AG08395 (cell line): Measurements from ENCODE around the gene TNS2.
"Not testable (repeated sequence)": the region's sequence is repeated elsewhere in the genome, so short reads cannot be mapped to it uniquely, and the experiment has no call there.

Experiments
- DNase-seq: peaks from one replicate; pipeline ENCODE4 v3.0.0; 2012; ENCODE audit warnings: mixed read lengths, low spot score

TNS2 gene

GRCh38 chr12:53069621-53070410, 20.0 kb downstream of the TNS2 start:
- DNase-seq: no peak

- DNase-seq: no peak
Observed at GRCh38 chr12:53070877-53071492, 21.1 kb downstream of the TNS2 start.

- DNase-seq: peak; percentile 49
Observed at GRCh38 chr12:53071591-53072551, 22.0 kb downstream of the TNS2 start.

GRCh38 chr12:53073881-53074280, 24.0 kb downstream of the TNS2 start:
- DNase-seq: no peak

- no peak for DNase-seq
Observed at GRCh38 chr12:53074283-53074998, 24.6 kb downstream of the TNS2 start.

GRCh38 chr12:53074999-53075370, 25.1 kb downstream of the TNS2 start:
- no peak for DNase-seq

GRCh38 chr12:53076461-53076860, 26.6 kb downstream of the TNS2 start:
- DNase-seq: no peak

- no peak for DNase-seq
Observed at GRCh38 chr12:53077030-53077429, 27.2 kb downstream of the TNS2 start.

GRCh38 chr12:53078425-53079225, 28.8 kb downstream of the TNS2 start:
- no peak for DNase-seq

- DNase-seq: peak; percentile 100
Observed at GRCh38 chr12:53079226-53080117, 29.6 kb downstream of the TNS2 start, which contains the start of gene SPRYD3. Gene SPRYD3, minus strand, starts transcription at chr12:53079390. Its CDS starts 57 bp downstream, at chr12:53079333.

GRCh38 chr12:53082637-53083175, 32.8 kb downstream of the TNS2 start:
- DNase-seq: no peak

- DNase-seq: no peak
Observed at GRCh38 chr12:53086361-53086760, 36.5 kb downstream of the TNS2 start.

- no peak for DNase-seq
Observed at GRCh38 chr12:53090105-53090504, 40.2 kb downstream of the TNS2 start.

- no peak for DNase-seq
Observed at GRCh38 chr12:53090554-53090953, 40.7 kb downstream of the TNS2 start.

- no peak for DNase-seq
Observed at GRCh38 chr12:53091756-53092155, 41.9 kb downstream of the TNS2 start.

- DNase-seq: no peak
Observed at GRCh38 chr12:53093777-53094393, 44.0 kb downstream of the TNS2 start.

- no peak for DNase-seq
Observed at GRCh38 chr12:53094394-53094787, 44.5 kb downstream of the TNS2 start.

- not testable (repeated sequence) for DNase-seq
Observed at GRCh38 chr12:53094796-53095595, 45.1 kb downstream of the TNS2 start.
